Measurements from ENCODE around the gene PECR. TPM values are rescaled to one million over a fixed set of nuclear protein-coding genes. Genes with fewer than 3 reads are reported as not detected.

PECR gene
- total RNA-seq, 6 experiments from 2014 or later, result 43.4 to 115 (median 80.3) TPM

- intact Hi-C loops (cut with DNase I), result loop anchor here in 1 of 2 donors (10.0 kb wide), 1 partner anchor 292 kb away; no protein-coding TSS in a partner anchor
- Histone ChIP-seq H3K4me3 (no peak overlapping the region), H3K36me3 (peaks cover 0 to 31% (median 7%) of the 10 kb centered on the region in 4 donors), H3K27ac (no peak overlapping the region), H3K4me1 (peaks cover 0 to 29% (median 12%) of the 10 kb centered on the region in 4 donors), H3K9me3 (no peaks in the 10 kb centered on the region), H3K27me3 (no peaks in the 10 kb centered on the region)
- TF ChIP-seq CTCF (IDR thresholded peaks at IDR 0.05) (no peak), POLR2A (IDR thresholded peaks at IDR 0.05) (no peak)
- no peak for ATAC-seq
- no peak for DNase-seq
- 67% methylated on average over 3 of the region's 4 CpGs for WGBS (ENCODE audit: insufficient coverage, low coverage, low lambda C conversion rate, missing lambda C conversion rate)
These were observed 31.3 kb upstream of the PECR start for GRCh38 chr2:216112926-216113325.

GRCh38 chr2:216111122-216111521 is 29.5 kb upstream of the PECR start:
- no peak for TF ChIP-seq POLR2A (IDR thresholded peaks at IDR 0.05)
- TF ChIP-seq CTCF (IDR thresholded peaks at IDR 0.05), result no peak
- no peak overlapping the region for H3K27ac ChIP-seq
- no peak overlapping the region for H3K4me3 ChIP-seq
- ATAC-seq (no peak), DNase-seq (no peak)
- H3K36me3 ChIP-seq, result peaks cover 0 to 31% (median 7%) of the 10 kb centered on the region in 4 donors
- WGBS (ENCODE audit: insufficient coverage, low coverage, low lambda C conversion rate, missing lambda C conversion rate), result 45% methylated on average over 7 of the region's 7 CpGs
- peaks cover 0 to 24% (median 9%) of the 10 kb centered on the region in 4 donors for H3K4me1 ChIP-seq
- no peaks in the 10 kb centered on the region for H3K27me3 ChIP-seq
- H3K9me3 ChIP-seq, result no peaks in the 10 kb centered on the region
- intact Hi-C loops (cut with DNase I), result loop anchor here in 1 of 2 donors (10.0 kb wide), 1 partner anchor 294 kb away; no protein-coding TSS in a partner anchor

GRCh38 chr2:216110620-216111019 is 29.0 kb upstream of the PECR start:
- TF ChIP-seq CTCF (IDR thresholded peaks at IDR 0.05), result no peak
- TF ChIP-seq POLR2A (IDR thresholded peaks at IDR 0.05), result no peak
- Histone ChIP-seq H3K4me1 (peaks cover 0 to 20% (median 9%) of the 10 kb centered on the region in 4 donors), H3K36me3 (peaks cover 0 to 31% (median 7%) of the 10 kb centered on the region in 4 donors), H3K27me3 (no peaks in the 10 kb centered on the region), H3K9me3 (no peaks in the 10 kb centered on the region), H3K27ac (peak overlapping the region in 2 of 3 donors; percentile 25 to 73), H3K4me3 (peak overlapping the region in 2 of 3 donors; percentile 91 to 93)
- 4% methylated on average over 1 of the region's 1 CpG for WGBS (ENCODE audit: insufficient coverage, low coverage, low lambda C conversion rate, missing lambda C conversion rate)
- DNase-seq, result no peak
- no peak for ATAC-seq
- intact Hi-C loops (cut with DNase I), result loop anchor here in 1 of 2 donors (10.0 kb wide), 1 partner anchor 294 kb away; no protein-coding TSS in a partner anchor

GRCh38 chr2:216109962-216110614 is 28.5 kb upstream of the PECR start:
- TF ChIP-seq CTCF (IDR thresholded peaks at IDR 0.05) (peak; percentile 53 to 67 (median 63)), POLR2A (IDR thresholded peaks at IDR 0.05) (no peak)
- peak overlapping the region; percentile 82 to 93 (median 91) for H3K4me3 ChIP-seq
- H3K36me3 ChIP-seq, result peaks cover 0 to 31% (median 7%) of the 10 kb centered on the region in 4 donors
- ATAC-seq, result peak; percentile 34 to 61 (median 50)
- 0% methylated on average over 10 of the region's 10 CpGs for WGBS (ENCODE audit: insufficient coverage, low coverage, low lambda C conversion rate, missing lambda C conversion rate)
- intact Hi-C loops (cut with DNase I), result loop anchor here in 1 of 2 donors (10.0 kb wide), 1 partner anchor 295 kb away; no protein-coding TSS in a partner anchor
- no peaks in the 10 kb centered on the region for H3K9me3 ChIP-seq
- peak overlapping the region; percentile 59 to 88 (median 73) for H3K27ac ChIP-seq
- peaks cover 0 to 19% (median 8%) of the 10 kb centered on the region in 4 donors for H3K4me1 ChIP-seq
- no peak for DNase-seq
- H3K27me3 ChIP-seq, result no peaks in the 10 kb centered on the region

Measured in right lobe of liver (tissue), 6 donors.